Putamen (tissue), 1 donor: ENCODE data around the gene RAD51B.
"Not testable (repeated sequence)": the region's sequence is repeated elsewhere in the genome, so short reads cannot be mapped to it uniquely, and the experiment has no call there.

Source experiments
- DNase-seq: peaks from one replicate; pipeline ENCODE4 v3.0.0-alpha.2; 2016; ENCODE audit warnings: low spot score

Gene RAD51B

GRCh38 chr14:68655021-68655831 is 835.6 kb downstream of the RAD51B start:
- peak; percentile 20 for DNase-seq

- DNase-seq = no peak
Observed at GRCh38 chr14:68655911-68656316, 836.3 kb downstream of the RAD51B start.

- no peak for DNase-seq
Observed at GRCh38 chr14:68656452-68656851, 836.9 kb downstream of the RAD51B start.

- DNase-seq = no peak
Observed at GRCh38 chr14:68657300-68658028, 837.9 kb downstream of the RAD51B start.

GRCh38 chr14:68658029-68658509 is 838.5 kb downstream of the RAD51B start:
- DNase-seq = no peak

GRCh38 chr14:68658943-68659931 is 839.7 kb downstream of the RAD51B start:
- no peak for DNase-seq

GRCh38 chr14:68660495-68660894 is 840.9 kb downstream of the RAD51B start:
- no peak for DNase-seq

- DNase-seq = no peak
Observed at GRCh38 chr14:68661226-68662225, 841.9 kb downstream of the RAD51B start.

- DNase-seq = no peak
Observed at GRCh38 chr14:68662392-68662791, 842.8 kb downstream of the RAD51B start.

- not testable (repeated sequence) for DNase-seq
Observed at GRCh38 chr14:68662826-68663225, 843.2 kb downstream of the RAD51B start.

- no peak for DNase-seq
Observed at GRCh38 chr14:68663385-68664076, 844.0 kb downstream of the RAD51B start.

GRCh38 chr14:68664225-68664681 is 844.7 kb downstream of the RAD51B start:
- no peak for DNase-seq

GRCh38 chr14:68665131-68665530 is 845.6 kb downstream of the RAD51B start:
- DNase-seq = no peak

GRCh38 chr14:68665792-68666204 is 846.2 kb downstream of the RAD51B start:
- DNase-seq = no peak

- no peak for DNase-seq
Observed at GRCh38 chr14:68666236-68666635, 846.7 kb downstream of the RAD51B start.

GRCh38 chr14:68666899-68667298 is 847.3 kb downstream of the RAD51B start:
- no peak for DNase-seq

- no peak for DNase-seq
Observed at GRCh38 chr14:68667313-68667791, 847.8 kb downstream of the RAD51B start.

GRCh38 chr14:68668028-68668427 is 848.4 kb downstream of the RAD51B start:
- DNase-seq = no peak

GRCh38 chr14:68668531-68668930 is 849.0 kb downstream of the RAD51B start:
- no peak for DNase-seq

GRCh38 chr14:68669111-68669511 is 849.5 kb downstream of the RAD51B start:
- DNase-seq = no peak
